Suppressor macrophage (primary cell): Measurements from ENCODE around the gene ANKRD31.
A peak's percentile ranks its signal among the peaks of the same experiment; 100 is the strongest.

Experiments used
- DNase-seq, 4 experiments: peaks; one replicate each; pipeline ENCODE4 v3.0.0-alpha.2; 2020 to 2022

ANKRD31 gene

GRCh38 chr5:75054134-75054930 lies 182.3 kb downstream of the ANKRD31 start:
- DNase-seq: no peak

GRCh38 chr5:75053304-75054133 lies 183.2 kb downstream of the ANKRD31 start:
- DNase-seq: peak; percentile 78 to 92 (median 86)

GRCh38 chr5:75053054-75053303 lies 183.7 kb downstream of the ANKRD31 start:
- peak in 2 of 4 experiments; percentile 55 to 70 for DNase-seq

GRCh38 chr5:75052192-75053053 lies 184.3 kb downstream of the ANKRD31 start, which contains the start of gene GCNT4:
GCNT4 (minus strand) TSS chr5:75052558; CDS start chr5:75030037, 22,521 bp downstream.
- DNase-seq: peak; percentile 33 to 76 (median 56)

GRCh38 chr5:75051217-75051751 lies 185.4 kb downstream of the ANKRD31 start:
- no peak for DNase-seq

DNA sequence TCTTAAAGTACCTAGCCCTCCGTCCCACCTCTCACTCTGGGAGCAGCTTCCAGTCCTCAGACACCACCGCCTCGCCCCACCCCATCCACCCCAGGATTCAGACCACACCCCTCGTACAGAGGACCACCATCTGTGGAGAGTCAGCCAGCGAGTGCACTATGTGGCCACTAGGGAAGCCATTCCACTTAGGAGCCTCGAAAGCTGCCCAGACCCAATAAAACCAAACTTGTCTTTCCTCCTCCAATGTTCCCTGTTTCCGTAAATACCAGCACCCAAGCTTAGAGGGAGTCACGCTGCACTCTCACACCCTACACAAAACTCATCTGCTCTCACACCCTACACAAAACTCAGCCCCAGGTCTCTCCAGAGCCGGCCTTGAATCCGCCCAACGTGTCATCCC lies 186.3 kb downstream of the ANKRD31 start:
- peak in 3 of 4 experiments; percentile 9 to 35 (median 14) for DNase-seq

DNA sequence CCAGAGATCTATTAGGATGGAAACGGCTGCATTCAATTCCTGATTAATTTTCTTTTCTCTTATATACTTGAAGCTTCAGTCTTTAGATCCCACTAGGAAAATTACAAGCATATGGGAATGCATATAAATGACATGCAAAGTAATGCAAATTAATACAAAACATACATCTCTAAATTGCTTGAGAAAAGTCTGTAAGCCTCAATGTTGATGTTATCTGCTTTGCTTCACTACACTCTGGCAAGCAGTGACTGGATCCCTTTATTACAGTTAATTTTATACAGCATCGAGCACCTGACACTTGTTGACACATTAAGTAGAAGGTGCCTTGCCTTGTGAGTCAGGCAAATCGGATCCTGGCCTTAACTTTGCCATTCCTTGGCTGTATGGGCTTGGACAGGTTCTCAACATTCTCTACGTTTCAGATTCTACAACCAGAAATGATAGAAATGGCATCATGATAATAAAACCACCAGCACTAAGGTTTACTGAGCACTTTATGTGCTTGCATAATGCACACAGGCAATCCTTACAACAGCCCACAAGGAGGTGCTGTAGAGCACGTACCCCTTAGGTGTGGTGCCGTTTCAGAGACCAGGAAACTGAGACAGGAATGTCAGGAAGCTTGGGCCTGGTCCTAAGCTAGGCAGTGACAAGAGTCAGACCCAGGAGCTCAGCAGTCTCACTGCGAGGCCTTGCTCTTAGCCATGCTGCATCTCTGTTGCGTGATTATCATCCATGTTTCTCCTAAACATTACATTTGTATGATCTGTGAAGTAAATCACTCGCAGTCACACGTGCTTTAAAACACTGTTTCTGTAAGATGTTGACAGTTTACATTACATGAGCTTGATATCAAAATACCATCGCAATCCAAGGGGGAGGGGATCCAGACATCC lies 187.0 kb downstream of the ANKRD31 start:
- DNase-seq: peak; percentile 69 to 82 (median 79)

GRCh38 chr5:75048457-75048953 lies 188.2 kb downstream of the ANKRD31 start:
- DNase-seq: no peak

DNA sequence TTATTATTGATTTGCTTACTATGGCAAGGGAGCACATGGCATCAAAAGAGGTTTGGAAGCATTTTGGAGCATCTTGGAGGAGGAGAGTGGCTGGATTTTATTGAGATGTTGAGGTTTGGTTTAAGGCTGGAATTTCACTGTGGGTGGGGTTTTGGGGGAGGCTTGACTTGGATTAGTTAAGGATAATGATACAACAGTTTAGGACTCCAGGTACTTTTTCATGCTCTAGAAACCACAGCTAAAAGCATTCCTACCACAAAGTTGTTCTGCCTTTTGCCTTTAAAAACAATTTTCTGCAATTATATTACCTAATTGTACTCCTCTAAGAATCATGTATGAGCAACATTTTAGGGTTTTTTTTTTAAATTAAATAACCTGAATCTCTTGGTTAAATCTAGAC lies 189.3 kb downstream of the ANKRD31 start:
- no peak for DNase-seq

DNA sequence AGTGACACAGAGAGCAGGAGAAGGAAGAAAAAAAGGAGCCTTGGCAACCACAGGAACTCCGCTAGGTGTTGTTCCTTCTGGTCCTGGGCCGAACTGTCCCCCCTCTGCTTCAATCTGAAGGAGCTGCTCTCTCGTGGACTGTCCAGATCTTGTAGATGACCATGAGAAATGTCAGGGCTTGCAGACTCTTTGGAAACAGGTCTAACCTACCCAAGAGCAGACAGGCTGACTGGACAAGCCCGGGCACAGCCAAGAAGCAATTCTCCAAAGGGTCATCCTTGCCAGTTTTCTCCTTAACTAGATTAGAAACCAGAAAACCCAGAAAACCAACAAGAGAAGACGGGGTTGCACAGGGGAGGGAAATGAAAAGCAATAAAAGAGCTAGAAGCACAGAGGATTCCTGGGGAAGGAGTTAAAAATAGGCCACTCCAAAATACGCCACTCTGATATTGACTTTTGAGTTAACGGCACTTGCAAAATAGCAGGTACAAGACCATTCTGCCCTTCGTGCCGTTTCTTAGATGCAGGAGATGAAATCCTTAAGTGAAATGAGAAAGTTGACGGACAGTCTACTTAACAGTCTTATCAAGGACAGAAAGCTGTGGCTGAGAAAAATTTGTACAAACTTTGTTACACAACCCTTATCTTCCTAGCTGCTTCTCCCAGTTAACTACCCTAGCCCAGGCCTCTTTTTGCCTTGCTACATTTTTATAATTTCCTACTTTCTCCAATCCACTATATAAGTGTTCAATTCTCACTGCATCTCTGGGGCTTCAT lies 190.1 kb downstream of the ANKRD31 start:
- no peak for DNase-seq

- DNase-seq: no peak
Observed at GRCh38 chr5:75045071-75045470, 191.6 kb downstream of the ANKRD31 start.

GRCh38 chr5:75044406-75044805 lies 192.3 kb downstream of the ANKRD31 start:
- DNase-seq: peak; percentile 59 to 80 (median 74)

- DNase-seq: no peak
Observed at GRCh38 chr5:75043633-75044264, 192.9 kb downstream of the ANKRD31 start.

DNA sequence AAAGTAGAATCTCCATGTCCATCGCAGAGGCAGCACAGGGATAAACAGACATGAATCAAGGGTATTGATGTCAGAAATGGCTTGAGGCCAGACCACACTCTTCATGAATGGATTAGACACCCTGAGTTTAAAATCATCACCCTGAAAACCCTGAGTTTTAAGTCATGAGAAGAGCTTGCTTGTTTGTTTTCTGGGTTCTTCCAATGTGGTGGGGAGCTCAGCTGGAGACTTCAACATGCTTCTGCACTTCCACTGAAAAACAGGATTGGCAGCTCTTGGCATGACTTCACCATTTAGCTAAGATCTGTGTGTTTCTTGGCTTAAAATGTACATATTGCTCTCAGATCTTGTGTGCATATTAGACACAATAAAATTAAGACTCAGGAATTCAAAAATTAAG lies 194.2 kb downstream of the ANKRD31 start:
- DNase-seq: no peak

DNA sequence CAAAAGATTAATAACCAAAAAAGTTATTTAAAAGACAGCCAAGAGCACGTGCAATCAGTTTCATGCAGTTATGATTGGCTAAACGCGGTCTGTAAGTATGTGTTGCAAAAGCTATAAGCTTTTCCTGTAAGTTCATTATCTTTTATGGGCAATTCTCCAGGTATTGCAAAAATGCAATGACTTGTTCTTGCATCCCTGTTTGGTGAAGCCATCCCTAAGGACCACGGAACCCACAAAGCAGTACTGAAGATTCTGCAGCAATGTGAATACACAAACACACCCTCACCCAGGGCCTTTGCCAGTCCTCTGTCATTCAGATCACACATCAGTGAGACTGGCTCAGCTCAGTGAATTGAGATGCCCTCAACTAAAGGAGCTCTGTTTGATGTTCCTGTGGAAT lies 195.7 kb downstream of the ANKRD31 start:
- DNase-seq: no peak

- DNase-seq: peak; percentile 59 to 83 (median 70)
Observed at GRCh38 chr5:75037106-75037505, 199.6 kb downstream of the ANKRD31 start.

DNA sequence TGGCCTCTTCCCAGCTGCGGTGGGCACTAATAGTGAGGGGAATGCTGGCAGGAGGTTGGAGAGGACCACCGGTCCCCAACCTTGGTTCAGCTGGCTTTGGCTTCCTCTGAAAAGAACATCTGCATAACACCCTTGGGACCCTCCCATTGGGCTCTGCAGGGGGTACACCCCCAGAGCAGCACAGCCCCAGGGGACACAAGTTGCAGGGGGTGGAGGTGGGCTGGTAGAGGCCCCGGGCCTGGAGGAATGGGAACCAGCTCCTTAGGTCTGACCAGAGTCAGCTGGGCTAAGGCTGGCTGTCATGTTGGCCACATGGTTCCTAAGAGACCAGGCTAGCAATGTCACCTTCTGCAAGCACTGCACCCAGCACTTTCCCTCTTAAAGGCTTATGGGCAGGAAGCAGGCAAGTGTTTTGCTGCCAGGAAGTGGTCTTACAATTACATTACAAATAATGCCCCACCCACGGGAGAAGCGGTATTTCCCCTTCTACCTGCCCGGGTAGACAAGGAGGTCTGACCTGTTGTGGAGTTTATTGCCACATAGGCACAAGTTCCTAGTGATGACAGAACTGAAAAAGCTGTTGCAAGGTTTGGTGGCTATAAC lies 202.4 kb downstream of the ANKRD31 start:
- DNase-seq: no peak

DNA sequence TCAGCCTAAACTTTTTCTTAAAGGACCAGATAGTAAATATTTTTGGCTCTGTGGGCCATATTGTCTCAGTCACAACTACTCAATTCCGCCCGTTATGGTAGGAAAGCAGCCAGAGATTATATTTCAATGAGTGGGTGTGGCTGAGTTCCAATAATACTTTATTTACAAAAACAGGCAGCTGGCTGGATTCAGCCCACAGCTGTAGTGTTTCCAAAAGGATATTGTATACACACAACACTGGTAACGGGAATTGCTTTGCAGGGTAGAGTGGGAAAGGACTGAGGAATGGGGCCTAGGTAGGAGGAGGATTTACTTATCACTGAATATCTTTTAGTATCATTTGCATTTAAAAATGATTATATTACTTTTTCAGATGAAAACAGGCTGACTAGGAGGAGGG lies 205.3 kb downstream of the ANKRD31 start:
- DNase-seq: no peak

DNA sequence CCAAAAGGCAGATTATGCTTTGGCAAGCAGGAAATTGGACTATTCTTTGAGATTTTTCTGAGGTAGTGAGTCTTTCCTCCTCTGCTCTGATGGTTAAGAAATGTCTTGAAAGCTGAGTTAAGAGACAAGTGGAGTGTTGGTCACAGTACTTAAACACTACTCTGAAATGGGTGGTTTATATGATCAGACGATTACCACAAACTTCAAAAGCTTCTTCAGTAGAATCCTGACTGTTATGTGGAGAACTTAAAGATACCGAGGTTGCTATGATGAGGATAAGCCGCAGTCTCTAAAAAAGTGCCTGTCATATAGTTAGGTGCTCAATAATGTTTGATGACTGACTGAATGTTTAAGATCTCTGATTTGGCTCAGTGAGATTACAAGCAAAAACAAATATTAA lies 208.6 kb downstream of the ANKRD31 start:
- DNase-seq: no peak
